RPMI8226 (cell line): Measurements from ENCODE around the gene ANKLE1.
A peak's percentile ranks its signal among the peaks of the same experiment; 100 is the strongest.

ENCODE experiments used
- DNase-seq: peaks from one replicate; pipeline ENCODE4 v3.0.0-alpha.2; 2015

Gene ANKLE1

DNA sequence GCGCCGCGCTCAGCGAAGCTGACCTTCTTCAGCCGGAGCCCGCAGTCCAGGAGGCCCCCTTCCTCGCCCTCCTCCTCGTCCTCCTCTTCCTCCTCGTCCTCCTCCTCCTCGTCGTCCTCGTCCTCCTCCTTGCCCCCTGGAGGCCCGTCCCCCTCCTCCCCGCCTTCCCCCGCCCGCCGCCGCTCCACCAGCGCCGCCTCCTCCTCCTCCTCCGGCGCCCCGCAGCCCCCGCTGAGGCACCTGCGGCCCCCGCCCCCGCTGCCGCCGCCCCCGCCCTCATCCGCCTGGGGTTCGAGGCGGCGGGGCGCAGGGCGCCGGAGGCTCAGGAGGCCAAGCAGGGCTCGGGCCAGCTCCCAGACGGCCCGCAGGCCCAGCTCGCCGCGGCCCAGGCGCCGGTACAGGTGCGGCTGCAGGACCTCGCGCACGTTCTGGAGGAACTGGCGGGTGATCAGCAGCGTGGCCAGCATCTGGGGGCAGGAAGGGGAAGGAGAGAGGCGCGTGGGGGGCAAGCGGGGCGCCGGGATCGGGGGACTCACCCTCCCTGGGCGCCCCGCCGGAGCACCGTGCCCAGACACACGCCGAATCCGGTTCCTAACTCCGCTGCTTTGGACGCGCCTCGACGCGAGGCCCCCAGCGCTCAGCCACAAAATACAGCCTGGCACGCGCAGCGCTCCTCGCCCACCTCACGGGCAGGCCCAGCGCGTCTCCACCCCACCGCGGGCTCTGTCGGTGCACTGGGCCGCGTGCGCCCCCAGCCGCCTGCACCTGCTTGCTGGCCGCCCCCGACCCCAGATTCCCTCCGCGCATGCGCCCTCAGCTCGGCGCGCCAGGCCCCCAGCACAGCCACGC, 47.0 kb downstream of the ANKLE1 start:
- no peak for DNase-seq

DNA sequence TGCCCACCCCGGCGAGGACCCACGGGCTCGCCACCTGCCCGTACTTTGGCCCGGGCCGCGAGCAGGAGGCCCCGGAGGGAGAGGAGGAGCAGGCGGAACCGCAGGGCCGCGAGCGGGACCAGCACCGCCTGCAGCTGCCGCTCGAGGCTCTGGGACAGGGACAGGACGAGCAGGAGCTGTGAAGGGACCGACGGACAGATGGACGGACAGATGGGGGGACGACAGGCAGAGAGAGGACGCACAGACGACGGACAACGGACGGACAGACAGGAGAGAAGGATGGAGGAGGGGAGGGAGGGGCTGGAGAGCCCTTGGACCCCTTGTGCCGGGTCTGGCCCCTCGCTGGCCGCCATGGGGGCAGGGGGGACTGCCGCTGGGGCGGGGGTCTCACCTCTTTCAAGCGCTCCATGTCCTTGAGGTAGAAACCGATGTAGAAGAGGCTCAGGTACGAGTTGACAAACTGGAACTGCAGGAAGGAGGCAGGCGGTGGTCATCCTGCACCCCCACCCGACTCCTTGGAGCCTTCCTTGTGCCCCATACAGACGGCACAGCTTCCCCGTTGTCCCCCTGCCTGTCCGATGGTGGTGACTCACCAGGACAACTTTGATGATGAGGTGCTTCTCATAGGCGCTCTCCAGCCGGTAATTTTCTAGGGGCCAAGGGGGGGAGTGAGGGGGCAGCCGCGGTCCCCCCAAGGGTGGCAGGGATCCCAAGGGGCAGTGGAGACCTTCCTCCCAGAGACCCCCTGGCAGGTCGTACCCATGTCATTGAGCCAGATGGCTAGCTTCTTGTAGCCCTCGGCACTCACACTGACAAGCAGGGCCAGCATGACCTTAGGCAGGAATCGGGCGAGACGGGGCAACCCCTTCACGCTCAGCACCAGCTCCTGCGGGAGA, 47.9 kb downstream of the ANKLE1 start:
- no peak for DNase-seq

DNA sequence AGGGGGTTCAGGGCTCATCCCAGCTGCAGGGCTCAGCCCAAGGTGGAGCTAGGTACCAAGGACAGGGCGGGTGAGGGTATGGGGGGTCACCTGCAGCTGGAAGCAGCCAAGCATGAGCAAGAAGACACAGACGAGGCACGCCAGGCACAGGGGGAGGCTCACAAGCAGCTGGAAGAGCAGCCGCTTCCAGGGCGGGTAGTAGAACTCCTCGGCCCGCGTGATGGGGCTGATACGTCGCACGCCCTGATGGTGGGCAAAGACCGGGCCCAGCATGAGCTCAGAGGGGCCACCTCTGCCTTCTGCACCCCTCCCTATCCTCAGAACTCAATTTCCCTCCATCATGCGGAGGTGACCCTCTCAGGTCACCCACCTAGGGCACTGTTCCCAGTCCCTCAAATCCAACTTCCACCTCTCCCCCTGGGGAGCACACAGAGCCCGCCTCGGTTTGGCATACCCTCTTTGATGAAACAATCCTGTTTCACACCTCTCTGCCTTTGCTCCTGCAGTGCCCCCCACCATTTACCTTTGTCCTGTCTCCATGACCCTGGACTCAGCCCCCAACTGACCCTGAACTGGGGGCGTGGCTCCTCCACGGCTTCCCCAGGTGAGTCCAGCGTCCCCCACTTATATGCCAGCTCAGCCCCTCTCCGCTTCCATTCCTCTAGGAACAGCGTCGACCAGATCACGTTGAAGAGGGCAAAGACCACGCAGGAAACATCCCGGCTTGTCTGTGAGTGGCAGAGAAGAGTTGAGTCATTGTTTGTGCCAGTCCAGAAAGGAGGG, 48.8 kb downstream of the ANKLE1 start:
- DNase-seq = no peak

DNA sequence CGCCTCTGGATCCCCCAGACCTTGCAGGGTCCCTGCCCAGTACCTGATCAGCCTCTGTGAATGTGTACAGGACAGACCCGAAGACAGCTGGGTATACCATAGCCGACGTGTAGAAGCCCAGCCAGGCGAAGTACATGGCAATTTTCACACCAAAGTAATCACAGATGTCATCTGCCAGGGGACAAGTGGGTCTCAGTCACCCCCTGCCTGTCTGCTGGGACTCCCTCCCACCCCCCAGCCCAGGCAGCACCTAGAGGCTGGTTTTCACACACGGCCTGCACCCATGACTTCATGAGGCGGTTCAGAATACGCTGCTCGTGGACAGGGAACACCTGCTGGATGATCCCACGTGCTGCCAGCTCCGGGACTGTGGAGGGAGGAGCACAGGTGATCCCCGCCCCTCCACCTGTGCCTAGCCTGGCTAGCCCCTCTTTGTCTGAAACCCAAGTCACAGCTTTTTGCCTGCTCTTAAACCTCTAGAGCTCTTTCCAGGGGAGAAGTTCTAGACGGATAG, 49.4 kb downstream of the ANKLE1 start:
- DNase-seq = no peak

DNA sequence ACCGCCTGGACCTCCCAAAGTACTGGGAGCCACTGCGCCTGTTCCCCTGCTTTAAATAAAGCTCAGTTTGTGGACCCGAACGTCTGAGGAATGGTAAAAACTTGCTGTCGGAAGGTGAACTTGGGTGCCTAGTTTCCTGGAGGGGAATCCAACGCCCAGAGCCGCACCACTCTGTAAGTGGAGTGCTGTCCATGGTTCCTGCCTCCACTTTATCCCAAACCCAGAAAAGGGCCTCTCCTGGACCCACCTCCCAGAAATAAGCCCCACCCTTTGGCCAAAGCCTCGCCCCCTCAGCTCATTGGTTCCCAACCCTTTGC, 50.6 kb downstream of the ANKLE1 start:
- DNase-seq = no peak

DNA sequence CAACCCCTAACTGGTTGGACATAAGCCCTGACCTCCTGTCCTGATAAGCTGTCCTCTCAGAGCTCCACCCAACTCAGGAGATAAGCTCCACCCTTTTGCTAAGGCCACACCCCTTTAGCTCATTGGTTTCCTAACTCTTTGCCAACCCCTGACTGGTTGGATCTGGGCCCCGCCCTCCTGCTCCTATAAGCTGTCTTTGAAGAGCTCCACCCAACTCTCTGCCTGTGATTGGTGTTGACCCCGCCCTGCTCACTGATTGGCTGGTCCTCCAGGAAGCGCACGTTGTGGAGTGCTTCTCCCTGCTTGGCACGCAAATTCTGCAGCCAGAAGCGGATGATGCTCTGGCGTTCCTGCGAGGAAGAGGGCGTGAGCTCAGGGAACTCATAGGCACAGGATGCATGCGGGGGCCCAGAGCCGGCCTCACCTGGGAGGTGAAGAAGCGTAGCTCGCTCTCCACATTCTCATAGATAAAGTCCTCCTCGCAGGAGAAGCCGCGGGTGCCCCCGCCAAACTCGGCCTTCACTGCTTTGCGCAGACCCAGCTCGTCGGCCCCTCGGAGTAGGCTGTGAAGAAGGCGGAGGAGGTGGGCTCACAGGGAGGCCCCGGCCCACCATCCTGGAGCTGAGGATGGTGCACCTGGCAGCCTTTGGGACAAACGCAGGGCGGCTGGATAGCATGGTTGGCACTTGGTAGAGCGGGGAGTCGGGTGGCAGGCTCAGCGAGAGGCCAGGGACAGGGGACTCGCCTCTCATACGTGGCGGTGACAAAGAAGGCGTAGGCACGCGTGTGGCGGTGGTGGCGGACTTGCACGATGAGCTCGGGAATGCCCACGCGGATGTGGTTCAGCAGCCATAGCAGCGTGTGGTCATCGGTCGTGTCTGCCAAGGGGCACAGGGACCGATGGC, 51.2 kb downstream of the ANKLE1 start:
- peak; percentile 31 for DNase-seq

DNA sequence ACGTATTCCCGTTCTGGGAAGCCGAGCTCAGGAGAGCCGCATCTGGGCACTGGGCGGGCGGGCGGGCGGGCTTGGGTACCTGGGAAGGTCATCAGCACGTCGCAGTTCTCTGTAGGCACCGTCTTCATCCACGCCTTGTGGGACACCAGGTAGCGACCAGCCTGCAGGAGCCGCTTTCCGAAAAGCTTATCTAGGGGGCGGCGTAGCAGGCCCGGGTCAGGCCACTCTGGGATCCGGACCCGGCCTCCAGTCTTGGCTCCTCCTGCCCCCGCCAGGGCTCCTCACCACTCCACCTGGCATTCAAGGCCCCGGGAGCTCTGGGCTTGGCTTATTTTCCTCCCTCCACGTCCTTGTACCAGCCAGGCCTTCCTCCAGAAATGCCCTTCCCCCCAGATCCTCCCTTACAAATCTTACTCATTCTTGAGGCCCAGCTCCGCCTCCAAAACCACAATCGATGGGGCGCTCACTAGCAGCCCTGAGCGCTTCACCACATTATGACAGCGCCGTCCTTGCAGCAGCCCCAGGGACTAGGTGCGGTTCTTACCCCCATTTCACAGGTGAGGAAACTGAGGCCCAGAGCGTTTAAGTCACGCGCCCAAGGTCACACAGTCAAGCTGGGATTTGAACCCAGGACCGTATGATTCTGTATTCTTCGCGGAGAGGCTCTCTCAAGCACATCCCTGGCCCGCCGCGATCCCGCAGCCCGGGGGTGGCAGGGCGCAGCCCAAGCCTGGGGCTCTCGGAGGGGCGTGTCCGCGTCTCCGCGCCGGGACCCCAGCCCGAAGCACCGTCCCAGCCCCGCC, 52.1 kb downstream of the ANKLE1 start:
- peak; percentile 81 for DNase-seq

DNA sequence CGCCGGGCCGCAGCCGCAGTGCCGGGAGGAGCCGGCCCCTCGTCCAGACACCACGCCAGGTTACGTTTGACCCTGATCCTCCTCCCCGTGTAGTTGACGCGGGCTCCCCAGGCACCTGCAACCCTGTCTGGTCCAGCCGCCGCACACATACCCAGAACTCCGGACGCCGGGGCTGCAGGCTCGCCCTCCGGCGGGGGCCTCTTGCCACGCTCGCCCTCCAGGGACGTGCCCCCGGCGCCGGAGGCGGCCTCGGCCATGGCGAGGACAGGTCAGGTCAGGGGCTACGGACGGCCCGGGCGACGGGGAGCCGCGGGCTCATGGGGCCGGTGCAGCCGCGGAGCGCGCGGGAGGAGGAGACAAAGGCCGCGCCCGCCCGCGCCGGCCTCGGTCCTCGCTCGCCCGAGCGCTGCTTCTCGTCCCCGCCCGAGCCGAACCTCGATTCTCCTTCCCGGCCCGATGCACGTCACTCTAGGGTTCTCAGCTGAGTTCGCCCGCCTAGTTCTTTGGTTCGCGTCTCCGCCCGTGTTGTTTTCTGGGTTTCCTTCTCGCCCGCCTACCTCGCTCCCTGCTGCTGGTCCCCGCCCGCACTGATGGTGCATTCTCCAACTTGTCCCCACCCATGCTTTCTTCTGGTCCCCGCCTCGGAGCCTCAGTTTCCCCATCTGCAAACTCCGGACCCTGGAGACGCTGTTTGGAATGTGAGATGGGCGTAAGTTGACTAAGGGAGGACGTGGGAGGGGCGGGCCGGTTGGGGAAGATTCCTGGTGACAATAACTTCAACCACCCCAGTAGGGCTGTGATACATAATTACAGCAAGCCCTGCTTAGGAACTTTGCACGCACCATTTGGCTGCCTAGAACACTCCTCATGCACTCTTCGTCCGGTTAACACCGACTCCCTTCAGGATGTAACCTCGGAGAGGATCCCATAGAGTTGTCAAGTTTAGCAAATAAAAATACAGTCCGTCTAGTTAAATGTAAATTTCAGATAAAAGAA, 53.0 kb downstream of the ANKLE1 start, which contains the start of gene ANO8:
TSS of gene ANO8 (minus strand) at position 442 of the 996 bp plus-strand sequence. CDS start at position 257, 185 bp downstream.
- peak; percentile 99 for DNase-seq

DNA sequence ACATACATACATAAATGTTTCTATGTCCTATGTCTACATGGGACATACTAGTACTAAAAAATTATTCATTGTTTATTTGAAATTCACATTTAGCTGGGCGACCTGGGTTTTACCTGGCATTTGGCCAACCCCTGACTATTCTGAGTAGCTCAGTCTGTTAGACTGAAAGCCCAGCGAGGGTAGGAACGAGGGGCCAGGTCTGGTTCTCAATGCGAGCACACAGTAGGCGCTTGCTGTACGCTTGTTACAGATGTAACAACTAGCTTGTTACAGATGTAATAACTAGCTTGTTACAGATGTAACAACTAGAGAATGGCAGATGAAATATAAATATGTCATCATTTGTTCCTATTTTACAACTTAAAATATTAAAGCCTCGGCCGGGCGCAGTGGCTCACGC, 53.9 kb downstream of the ANKLE1 start:
- DNase-seq = no peak
